ENCODE measurements around the gene ZFAND6.

ZFAND6 gene

GRCh38 chr15:80127911-80128310 is 68.4 kb downstream of the ZFAND6 start:
- H3K4me3 ChIP-seq: no peak overlapping the region
- H3K9me3 ChIP-seq (ENCODE audit: low read depth, low read length): no peaks in the 10 kb centered on the region
- H3K27ac ChIP-seq: no peak overlapping the region
- no peak for DNase-seq (ENCODE audit: low read depth, low spot score)
- TF ChIP-seq EZH2 (IDR thresholded peaks at IDR 0.05): no peak
- no peak for TF ChIP-seq FOXP2 (optimal IDR thresholded peaks at IDR 0.05; ENCODE audit: control extremely low read depth, extremely low read length, insufficient read depth)
- TF ChIP-seq POLR2AphosphoS5 (IDR thresholded peaks at IDR 0.05; ENCODE audit: borderline replicate concordance, low read depth, low read length): no peak
- H3K36me3 ChIP-seq (ENCODE audit: insufficient read depth, low read length): peaks cover 44% of the 10 kb centered on the region
- H3K9ac ChIP-seq (ENCODE audit: insufficient read length): no peak overlapping the region

GRCh38 chr15:80132382-80132781 is 72.9 kb downstream of the ZFAND6 start:
- Histone ChIP-seq H3K36me3 (ENCODE audit: insufficient read depth, low read length) (peaks cover 25% of the 10 kb centered on the region), H3K9me3 (ENCODE audit: low read depth, low read length) (no peaks in the 10 kb centered on the region), H3K9ac (ENCODE audit: insufficient read length) (no peak overlapping the region), H3K4me3 (no peak overlapping the region), H3K27ac (no peak overlapping the region)
- DNase-seq (ENCODE audit: low read depth, low spot score): no peak
- TF ChIP-seq POLR2AphosphoS5 (IDR thresholded peaks at IDR 0.05; ENCODE audit: borderline replicate concordance, low read depth, low read length): no peak

GRCh38 chr15:80136854-80137253 is 77.4 kb downstream of the ZFAND6 start:
- no peak for TF ChIP-seq EZH2 (IDR thresholded peaks at IDR 0.05)
- H3K36me3 ChIP-seq (ENCODE audit: insufficient read depth, low read length): peaks cover 19% of the 10 kb centered on the region; the same call in 1 of the 2 replicates
- H3K4me3 ChIP-seq: no peak overlapping the region
- no peak overlapping the region for H3K27ac ChIP-seq
- DNase-seq (ENCODE audit: low read depth, low spot score): no peak
- H3K9ac ChIP-seq (ENCODE audit: insufficient read length): no peak overlapping the region
- H3K9me3 ChIP-seq (ENCODE audit: low read depth, low read length): no peaks in the 10 kb centered on the region

- TF ChIP-seq FOXP2 (optimal IDR thresholded peaks at IDR 0.05; ENCODE audit: control extremely low read depth, extremely low read length, insufficient read depth): no peak
- TF ChIP-seq POLR2AphosphoS5 (IDR thresholded peaks at IDR 0.05; ENCODE audit: borderline replicate concordance, low read depth, low read length): no peak
- no peak for TF ChIP-seq EZH2 (IDR thresholded peaks at IDR 0.05)
- Histone ChIP-seq H3K27ac (no peak overlapping the region), H3K36me3 (ENCODE audit: insufficient read depth, low read length) (peaks cover 6% of the 10 kb centered on the region; the same call in 1 of the 2 replicates), H3K9ac (ENCODE audit: insufficient read length) (no peak overlapping the region), H3K4me3 (no peak overlapping the region), H3K9me3 (ENCODE audit: low read depth, low read length) (no peaks in the 10 kb centered on the region)
- DNase-seq (ENCODE audit: low read depth, low spot score): no peak
Observed at GRCh38 chr15:80138961-80139360, 79.5 kb downstream of the ZFAND6 start.

GRCh38 chr15:80140909-80141308 is 81.4 kb downstream of the ZFAND6 start:
- Histone ChIP-seq H3K4me3 (no peak overlapping the region), H3K27ac (no peak overlapping the region), H3K36me3 (ENCODE audit: insufficient read depth, low read length) (no peaks in the 10 kb centered on the region), H3K9ac (ENCODE audit: insufficient read length) (no peak overlapping the region), H3K9me3 (ENCODE audit: low read depth, low read length) (no peaks in the 10 kb centered on the region)
- DNase-seq (ENCODE audit: low read depth, low spot score): no peak
- TF ChIP-seq POLR2AphosphoS5 (IDR thresholded peaks at IDR 0.05; ENCODE audit: borderline replicate concordance, low read depth, low read length): no peak
- TF ChIP-seq EZH2 (IDR thresholded peaks at IDR 0.05): no peak
- no peak for TF ChIP-seq FOXP2 (optimal IDR thresholded peaks at IDR 0.05; ENCODE audit: control extremely low read depth, extremely low read length, insufficient read depth)

GRCh38 chr15:80141916-80142598 is 82.6 kb downstream of the ZFAND6 start:
- no peak overlapping the region for H3K4me3 ChIP-seq
- no peak overlapping the region for H3K27ac ChIP-seq
- TF ChIP-seq FOXP2 (optimal IDR thresholded peaks at IDR 0.05; ENCODE audit: control extremely low read depth, extremely low read length, insufficient read depth) (no peak), EZH2 (IDR thresholded peaks at IDR 0.05) (no peak), POLR2AphosphoS5 (IDR thresholded peaks at IDR 0.05; ENCODE audit: borderline replicate concordance, low read depth, low read length) (no peak)

GRCh38 chr15:80142646-80143045 is 83.2 kb downstream of the ZFAND6 start:
- no peak overlapping the region for H3K27ac ChIP-seq
- no peak for TF ChIP-seq FOXP2 (optimal IDR thresholded peaks at IDR 0.05; ENCODE audit: control extremely low read depth, extremely low read length, insufficient read depth)
- no peak for TF ChIP-seq EZH2 (IDR thresholded peaks at IDR 0.05)
- no peak for TF ChIP-seq POLR2AphosphoS5 (IDR thresholded peaks at IDR 0.05; ENCODE audit: borderline replicate concordance, low read depth, low read length)

More at GRCh38 chr15:80141916-80142598, 82.6 kb downstream of the ZFAND6 start:
- H3K36me3 ChIP-seq (ENCODE audit: insufficient read depth, low read length): no peaks in the 10 kb centered on the region
- no peak for DNase-seq (ENCODE audit: low read depth, low spot score)
- H3K9me3 ChIP-seq (ENCODE audit: low read depth, low read length): no peaks in the 10 kb centered on the region
- no peak overlapping the region for H3K9ac ChIP-seq (ENCODE audit: insufficient read length)

GRCh38 chr15:80151148-80151547 is 91.7 kb downstream of the ZFAND6 start:
- Histone ChIP-seq H3K9ac (ENCODE audit: insufficient read length) (no peak overlapping the region), H3K4me3 (no peak overlapping the region), H3K9me3 (ENCODE audit: low read depth, low read length) (no peaks in the 10 kb centered on the region), H3K27ac (no peak overlapping the region), H3K36me3 (ENCODE audit: insufficient read depth, low read length) (no peaks in the 10 kb centered on the region)
- TF ChIP-seq POLR2AphosphoS5 (IDR thresholded peaks at IDR 0.05; ENCODE audit: borderline replicate concordance, low read depth, low read length) (no peak), FOXP2 (optimal IDR thresholded peaks at IDR 0.05; ENCODE audit: control extremely low read depth, extremely low read length, insufficient read depth) (no peak), EZH2 (IDR thresholded peaks at IDR 0.05) (no peak)
- no peak for DNase-seq (ENCODE audit: low read depth, low spot score)

More at GRCh38 chr15:80142646-80143045, 83.2 kb downstream of the ZFAND6 start:
- H3K9me3 ChIP-seq (ENCODE audit: low read depth, low read length): no peaks in the 10 kb centered on the region
- no peak overlapping the region for H3K9ac ChIP-seq (ENCODE audit: insufficient read length)
- no peak overlapping the region for H3K4me3 ChIP-seq
- no peaks in the 10 kb centered on the region for H3K36me3 ChIP-seq (ENCODE audit: insufficient read depth, low read length)
- no peak for DNase-seq (ENCODE audit: low read depth, low spot score)

GRCh38 chr15:80151576-80151975 is 92.1 kb downstream of the ZFAND6 start:
- DNase-seq (ENCODE audit: low read depth, low spot score): no peak
- Histone ChIP-seq H3K4me3 (no peak overlapping the region), H3K27ac (no peak overlapping the region), H3K9ac (ENCODE audit: insufficient read length) (no peak overlapping the region), H3K36me3 (ENCODE audit: insufficient read depth, low read length) (no peaks in the 10 kb centered on the region), H3K9me3 (ENCODE audit: low read depth, low read length) (no peaks in the 10 kb centered on the region)
- TF ChIP-seq EZH2 (IDR thresholded peaks at IDR 0.05) (no peak), POLR2AphosphoS5 (IDR thresholded peaks at IDR 0.05; ENCODE audit: borderline replicate concordance, low read depth, low read length) (no peak), FOXP2 (optimal IDR thresholded peaks at IDR 0.05; ENCODE audit: control extremely low read depth, extremely low read length, insufficient read depth) (no peak)

All from SK-N-MC (cell line).